ENCODE measurements around the gene PIM1.

The PIM1 gene

GRCh38 chr6:37222992-37223391 is 53.0 kb downstream of the PIM1 start:
- DNase-seq (ENCODE audit: low spot score) = no peak

Data from AG08395 (cell line).